ENCODE measurements around the gene PEX26.
"Not testable (repeated sequence)": the region's sequence is repeated elsewhere in the genome, so short reads cannot be mapped to it uniquely, and the experiment has no call there.

The PEX26 gene

DNA sequence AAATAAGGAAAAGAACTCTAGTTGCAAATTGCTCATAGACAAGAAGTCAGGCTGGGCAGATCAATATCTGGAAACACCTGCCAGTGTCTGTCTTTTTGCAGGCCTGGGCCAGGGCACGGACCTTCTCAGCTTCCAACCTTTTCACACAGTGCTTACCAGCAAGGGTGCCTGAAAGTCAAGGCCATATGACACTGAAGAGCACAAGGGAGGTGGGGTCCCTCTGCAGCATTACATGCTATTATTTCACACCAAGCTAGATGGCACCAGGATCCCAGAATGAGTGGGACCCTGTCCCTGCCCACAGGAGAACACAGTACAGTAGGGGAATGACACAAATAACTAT, 5.9 kb upstream of the PEX26 start:
- Histone ChIP-seq H3K4me3 (no peak overlapping the region), H3K4me1 (peaks cover 0 to 44% (median 33%) of the 10 kb centered on the region in 4 donors), H3K9me3 (no peaks in the 10 kb centered on the region), H3K27me3 (no peaks in the 10 kb centered on the region), H3K27ac (no peak overlapping the region), H3K36me3 (no peaks in the 10 kb centered on the region)
- peak in 1 of 2 donors; percentile 37 for DNase-seq
- intact Hi-C loops (cut with DNase I; ENCODE audit: low total_unique reads) = loop anchor here (10.0 kb wide), 1 partner anchor 47 kb away; the partner anchor contains the start of gene MICAL3
- TF ChIP-seq, protein P1, sequence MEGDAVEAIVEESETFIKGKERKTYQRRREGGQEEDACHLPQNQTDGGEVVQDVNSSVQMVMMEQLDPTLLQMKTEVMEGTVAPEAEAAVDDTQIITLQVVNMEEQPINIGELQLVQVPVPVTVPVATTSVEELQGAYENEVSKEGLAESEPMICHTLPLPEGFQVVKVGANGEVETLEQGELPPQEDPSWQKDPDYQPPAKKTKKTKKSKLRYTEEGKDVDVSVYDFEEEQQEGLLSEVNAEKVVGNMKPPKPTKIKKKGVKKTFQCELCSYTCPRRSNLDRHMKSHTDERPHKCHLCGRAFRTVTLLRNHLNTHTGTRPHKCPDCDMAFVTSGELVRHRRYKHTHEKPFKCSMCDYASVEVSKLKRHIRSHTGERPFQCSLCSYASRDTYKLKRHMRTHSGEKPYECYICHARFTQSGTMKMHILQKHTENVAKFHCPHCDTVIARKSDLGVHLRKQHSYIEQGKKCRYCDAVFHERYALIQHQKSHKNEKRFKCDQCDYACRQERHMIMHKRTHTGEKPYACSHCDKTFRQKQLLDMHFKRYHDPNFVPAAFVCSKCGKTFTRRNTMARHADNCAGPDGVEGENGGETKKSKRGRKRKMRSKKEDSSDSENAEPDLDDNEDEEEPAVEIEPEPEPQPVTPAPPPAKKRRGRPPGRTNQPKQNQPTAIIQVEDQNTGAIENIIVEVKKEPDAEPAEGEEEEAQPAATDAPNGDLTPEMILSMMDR (IDR thresholded peaks at IDR 0.05) = no peak

DNA sequence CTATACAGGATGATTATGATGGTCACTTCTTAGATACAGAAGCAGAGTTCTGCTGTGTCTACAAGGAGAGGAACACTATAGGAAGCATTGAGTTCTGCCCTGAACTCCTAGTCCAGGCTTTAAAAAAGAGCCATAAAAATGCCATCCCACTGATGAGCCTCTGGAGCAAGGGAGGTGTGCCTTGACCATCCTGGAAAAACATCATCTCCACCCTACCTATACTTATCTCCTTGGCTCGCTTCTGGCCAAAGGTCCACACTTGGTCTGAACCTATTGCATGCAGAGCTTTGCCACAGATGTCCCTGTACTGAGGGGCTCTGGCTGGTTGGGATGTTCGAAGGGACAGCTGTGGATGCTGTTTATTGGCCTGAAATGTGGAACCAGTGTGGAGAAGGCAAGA, 4.3 kb upstream of the PEX26 start:
- intact Hi-C loops (cut with DNase I; ENCODE audit: low total_unique reads) = loop anchor here (10.0 kb wide), 1 partner anchor 49 kb away; the partner anchor contains the start of gene MICAL3
- no peak overlapping the region for H3K4me3 ChIP-seq
- H3K4me1 ChIP-seq = peaks cover 0 to 36% (median 26%) of the 10 kb centered on the region in 4 donors
- no peak for DNase-seq
- H3K36me3 ChIP-seq = no peaks in the 10 kb centered on the region
- TF ChIP-seq, protein P1 (IDR thresholded peaks at IDR 0.05) = no peak
- no peaks in the 10 kb centered on the region for H3K9me3 ChIP-seq
- H3K27ac ChIP-seq = peak overlapping the region in 1 of 2 donors; percentile 10
- no peaks in the 10 kb centered on the region for H3K27me3 ChIP-seq

DNA sequence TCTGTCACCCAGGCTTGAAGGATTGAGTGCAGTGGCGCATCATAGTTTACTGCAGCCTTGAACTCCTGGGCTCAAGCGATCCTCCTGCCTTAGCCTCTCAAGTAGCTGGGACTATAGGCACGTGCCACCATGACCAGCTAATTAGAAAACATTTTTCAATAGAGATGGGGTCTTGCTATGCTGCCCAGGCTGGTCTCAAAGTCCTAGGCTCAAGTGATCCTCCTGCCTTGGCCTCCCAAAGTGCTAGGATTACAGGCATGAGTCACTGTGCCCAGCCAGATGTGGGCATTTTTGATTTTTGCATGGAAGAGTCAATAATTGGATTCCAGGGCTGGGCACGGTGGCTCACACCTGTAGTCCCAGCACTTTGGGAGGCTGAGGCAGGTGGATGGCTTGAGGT, 3.9 kb upstream of the PEX26 start:
- not testable (repeated sequence) for H3K27me3 ChIP-seq, H3K9me3 ChIP-seq, H3K4me3 ChIP-seq, DNase-seq, H3K36me3 ChIP-seq
- peaks cover under 1 to 36% (median 28%) of the 10 kb centered on the region in 4 donors for H3K4me1 ChIP-seq
- intact Hi-C loops (cut with DNase I; ENCODE audit: low total_unique reads) = loop anchor here (10.0 kb wide), 1 partner anchor 49 kb away; the partner anchor contains the start of gene MICAL3
- peak overlapping the region in 1 of 2 donors; percentile 10 for H3K27ac ChIP-seq

DNA sequence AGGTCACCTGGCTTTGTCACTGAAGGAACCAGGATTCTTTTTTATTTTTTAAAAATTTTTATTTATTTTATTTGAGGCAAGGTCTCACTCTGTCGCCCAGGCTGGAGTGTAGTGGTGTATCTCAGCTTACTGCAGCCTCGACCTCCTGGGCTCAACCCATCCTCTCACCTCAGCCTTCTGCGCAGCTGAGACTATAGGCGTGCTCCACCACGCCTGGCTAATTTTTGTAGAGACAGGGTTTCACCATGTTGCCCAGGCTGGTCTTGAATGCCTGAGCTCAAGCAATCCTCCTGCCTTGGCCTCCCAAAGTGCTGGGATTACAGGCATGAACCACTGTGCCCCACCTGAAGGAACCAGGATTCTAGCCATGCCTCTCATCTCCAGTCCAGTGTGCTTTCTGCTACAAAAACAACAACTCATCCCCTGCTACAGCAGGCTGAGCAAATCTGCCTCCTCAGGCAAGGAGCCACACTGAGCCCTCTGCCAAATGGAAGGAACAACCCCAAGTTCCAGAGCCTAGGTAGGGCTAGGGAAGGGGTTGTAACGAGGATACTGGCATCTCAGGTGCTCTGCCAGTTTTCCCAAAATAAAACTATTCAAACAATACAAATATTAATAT, 2.6 kb upstream of the PEX26 start:
- H3K4me1 ChIP-seq = peaks cover 6 to 37% (median 31%) of the 10 kb centered on the region in 4 donors
- H3K36me3 ChIP-seq = peaks cover 0 to 7% (median 6%) of the 10 kb centered on the region in 3 donors
- H3K27ac ChIP-seq = peak overlapping the region; percentile 74 to 77
- H3K9me3 ChIP-seq = no peaks in the 10 kb centered on the region
- TF ChIP-seq, protein P1 (IDR thresholded peaks at IDR 0.05) = no peak
- H3K4me3 ChIP-seq = no peak overlapping the region
- intact Hi-C loops (cut with DNase I; ENCODE audit: low total_unique reads) = loop anchor here (5.0 to 10.0 kb wide), 3 partner anchors 50 to 248 kb away; partner anchors contain the start of gene MICAL3
- DNase-seq = peak in 1 of 2 donors; percentile 56
- H3K27me3 ChIP-seq = no peaks in the 10 kb centered on the region

DNA sequence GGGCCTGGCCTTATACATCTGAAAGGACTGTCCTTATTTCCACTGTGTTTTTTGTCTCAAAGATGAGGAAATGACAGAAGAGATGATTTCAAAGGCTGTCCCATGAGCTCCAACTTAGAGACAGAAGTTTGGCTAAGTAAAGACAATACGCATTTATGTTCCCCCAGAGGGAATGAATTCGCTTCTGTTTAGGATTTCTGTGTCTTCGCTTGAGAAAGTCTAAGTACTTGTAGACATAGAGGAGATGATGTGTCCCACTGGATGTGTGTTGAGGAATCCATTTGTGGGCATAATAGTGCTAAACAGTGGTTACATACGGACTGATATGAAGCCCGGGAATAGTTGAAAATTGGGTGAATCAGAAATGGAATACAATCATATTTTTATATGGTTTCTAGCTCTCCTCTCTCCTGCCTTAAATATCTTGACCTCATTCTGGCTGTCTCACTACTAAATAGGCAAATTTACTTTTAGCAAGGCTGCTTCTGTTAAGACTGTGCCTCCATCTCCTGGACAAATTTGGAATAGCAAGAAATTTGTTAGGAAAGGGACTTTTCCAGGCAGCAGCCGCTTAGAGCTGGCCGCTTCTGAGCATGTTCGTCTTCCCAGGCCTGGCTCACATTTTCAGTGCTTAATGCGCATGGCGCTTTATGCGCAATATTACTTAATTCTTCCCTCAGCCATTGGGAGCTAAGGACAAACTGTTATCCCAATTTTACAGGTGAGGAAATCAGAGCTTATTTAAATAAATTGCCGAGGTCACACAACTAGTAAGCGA, 1.9 kb upstream of the PEX26 start:
- H3K4me1 ChIP-seq = peaks cover 6 to 37% (median 31%) of the 10 kb centered on the region in 4 donors
- H3K9me3 ChIP-seq = no peaks in the 10 kb centered on the region
- intact Hi-C loops (cut with DNase I; ENCODE audit: low total_unique reads) = loop anchor here (2.0 to 10.0 kb wide), 4 partner anchors 51 to 249 kb away; partner anchors contain the start of gene MICAL3
- H3K27me3 ChIP-seq = no peaks in the 10 kb centered on the region
- TF ChIP-seq, protein P1 (IDR thresholded peaks at IDR 0.05) = peak; percentile 88 to 97
- H3K27ac ChIP-seq = peak overlapping the region; percentile 74 to 77
- no peak overlapping the region for H3K4me3 ChIP-seq
- peak; percentile 67 to 78 for DNase-seq
- H3K36me3 ChIP-seq = peaks cover 6 to 14% (median 13%) of the 10 kb centered on the region in 3 donors

Data from tibial artery (tissue), 4 donors.